GM13977 (cell line): Measurements from ENCODE around the gene OIP5.
"Not testable (repeated sequence)": the region's sequence is repeated elsewhere in the genome, so short reads cannot be mapped to it uniquely, and the experiment has no call there.

ENCODE experiments used
- DNase-seq: peaks from one replicate; pipeline ENCODE4 v3.0.0; 2012; ENCODE audit warnings: low spot score
- CTCF ChIP-seq: IDR thresholded peaks from 2 replicates; pipeline ENCODE4 v1.5.1; 2012; ENCODE audit warnings: mild to moderate bottlenecking, control low read depth; ENCODE audit not compliant: insufficient read depth; ENCODE audit errors: extremely low read depth, missing control alignments
- in situ Hi-C: fragments of 300-500 bp; cut with MboI; formaldehyde crosslinking; loops from one replicate; pipeline ENCODE4 v1.12.0; 2022; ENCODE audit warnings: low sequenced_read_pairs, low pct_unique_long_range_greater_than_20kb, mixed read lengths, inconsistent platforms; ENCODE audit not compliant: unreplicated experiment

The OIP5 gene

GRCh38 chr15:41286665-41287333, 45.6 kb downstream of the OIP5 start:
- in situ Hi-C loops = no loop called here
- no peak for DNase-seq
- no peak for TF ChIP-seq CTCF

DNA sequence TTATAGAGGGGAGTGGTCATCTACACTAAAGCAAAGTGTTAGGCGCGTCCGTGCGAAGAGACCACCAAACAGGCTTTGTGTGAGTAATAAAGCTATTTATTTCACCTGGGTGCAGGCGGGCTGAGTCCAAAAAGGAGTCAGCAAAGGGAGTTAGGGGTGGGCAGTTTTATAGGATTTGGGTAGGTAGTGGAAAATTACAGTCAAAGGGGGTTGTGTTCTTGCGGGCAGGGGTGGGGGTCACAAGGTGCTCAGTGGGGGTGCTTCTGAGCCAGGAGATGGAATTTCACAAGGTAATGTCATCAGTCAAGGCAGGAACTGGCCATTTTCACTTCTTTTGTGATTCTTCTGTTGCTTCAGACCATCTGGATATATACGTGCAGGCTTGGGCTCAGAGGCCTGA, 47.1 kb downstream of the OIP5 start:
- in situ Hi-C loops = no loop called here
- TF ChIP-seq CTCF = no peak
- DNase-seq = no peak

- no peak for TF ChIP-seq CTCF
- in situ Hi-C loops = no loop called here
- DNase-seq = no peak
Observed at GRCh38 chr15:41284427-41285177, 47.8 kb downstream of the OIP5 start.

- DNase-seq = peak; percentile 98
- TF ChIP-seq CTCF = no peak
- in situ Hi-C loops = no loop called here
Observed at GRCh38 chr15:41283653-41284426, 48.6 kb downstream of the OIP5 start.

DNA sequence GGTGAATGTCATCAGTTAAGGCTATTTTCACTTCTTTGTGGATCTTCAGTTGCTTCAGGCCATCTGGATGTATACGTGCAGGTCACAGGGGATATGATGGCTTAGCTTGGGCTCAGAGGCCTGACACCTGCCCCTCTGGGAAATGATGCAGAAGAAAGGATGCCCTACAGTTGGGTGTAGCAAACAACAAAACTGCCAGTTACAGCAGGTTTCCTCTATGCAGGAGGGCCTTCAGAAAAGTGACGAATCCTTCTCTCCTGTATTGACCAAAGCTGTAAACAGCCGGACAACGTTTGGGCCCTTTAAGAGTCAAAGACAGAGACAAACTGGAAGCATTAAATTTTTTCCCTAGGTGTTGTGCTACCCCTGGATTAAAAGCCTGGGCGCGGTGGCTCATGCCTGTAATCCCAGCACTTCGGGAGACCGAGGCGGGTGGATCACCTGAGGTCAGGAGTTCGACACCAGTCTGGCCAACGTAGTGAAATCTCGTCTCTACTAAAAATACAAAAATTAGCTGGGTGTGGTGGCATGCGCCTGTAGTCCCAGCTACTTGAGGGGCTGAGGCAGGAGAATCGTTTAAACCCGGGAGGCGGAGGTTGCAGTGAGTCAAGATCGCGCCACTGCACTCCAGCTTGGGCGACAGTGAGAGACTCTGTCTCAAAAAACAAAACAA, 49.3 kb downstream of the OIP5 start:
- in situ Hi-C loops, DNase-seq: not testable (repeated sequence)

DNA sequence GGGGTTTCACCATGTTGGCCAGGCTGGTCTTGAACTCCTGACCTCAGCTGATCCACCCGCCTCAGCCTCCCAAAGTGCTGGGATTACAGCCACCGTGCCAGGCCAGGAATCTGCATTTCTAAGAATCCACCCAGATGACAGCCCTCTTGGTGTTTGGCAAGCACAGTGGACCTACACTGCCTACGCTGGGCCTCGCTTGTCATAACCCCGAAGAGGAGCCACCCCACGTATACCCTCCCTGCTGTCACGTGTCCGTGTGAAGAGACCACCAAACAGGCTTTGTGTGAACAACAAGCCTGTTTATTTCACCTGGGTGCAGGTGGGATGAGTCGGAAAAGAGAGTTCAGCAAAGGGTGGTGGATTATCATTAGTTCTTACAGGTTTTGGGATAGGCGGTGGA, 50.0 kb downstream of the OIP5 start:
- in situ Hi-C loops, DNase-seq: not testable (repeated sequence)

- in situ Hi-C loops = no loop called here
- TF ChIP-seq CTCF = no peak
- DNase-seq = no peak
Observed at GRCh38 chr15:41281236-41281635, 51.2 kb downstream of the OIP5 start.
